Brain microvascular endothelial cell (primary cell): Measurements from ENCODE around the gene DES.

ENCODE experiments used
- DNase-seq: peaks from one replicate; pipeline ENCODE4 v3.0.0-alpha.2; 2020
- H3K27ac ChIP-seq: fragments of 250-450 bp; sonication (Bioruptor Pico); 2 replicates; pipeline ENCODE4 v1.5.1; 2020; ENCODE audit warnings: mild to moderate bottlenecking, moderate library complexity
- H3K27me3 ChIP-seq: fragments of 250-450 bp; sonication (Bioruptor Pico); replicated peaks from 2 replicates; pipeline ENCODE4 v1.5.1; 2020; ENCODE audit warnings: mild to moderate bottlenecking
- H3K36me3 ChIP-seq: fragments of 250-450 bp; sonication (Bioruptor Pico); replicated peaks from 2 replicates; pipeline ENCODE4 v1.5.1; 2020; ENCODE audit warnings: mild to moderate bottlenecking
- H3K4me3 ChIP-seq: 2 replicates; pipeline ENCODE4 v1.5.1; 2011; ENCODE audit warnings: low read depth, mild to moderate bottlenecking, control low read depth, low read length, moderate library complexity
- CTCF ChIP-seq: IDR thresholded peaks from 2 replicates; pipeline ENCODE4 v1.5.1; 2011; ENCODE audit warnings: low read depth, mild to moderate bottlenecking, moderate library complexity, low read length, control low read depth, inconsistent platforms; ENCODE audit errors: missing control alignments
- in situ Hi-C: cut with HindIII; loops from 2 replicates; pipeline ENCODE4 v1.10.0; 2017; ENCODE audit warnings: low sequenced_read_pairs, low pct_ligation_motif_present

The DES gene

GRCh38 chr2:219469186-219469724, 51.1 kb downstream of the DES start:
- Histone ChIP-seq H3K27me3 (no peaks in the 10 kb centered on the region), H3K27ac (no peak overlapping the region), H3K36me3 (no peaks in the 10 kb centered on the region), H3K4me3 (no peak overlapping the region)
- in situ Hi-C loops, result no loop called here
- TF ChIP-seq CTCF, result no peak
- DNase-seq, result peak; percentile 49

GRCh38 chr2:219470429-219470828, 52.3 kb downstream of the DES start:
- Histone ChIP-seq H3K36me3 (no peaks in the 10 kb centered on the region), H3K27me3 (no peaks in the 10 kb centered on the region), H3K4me3 (no peak overlapping the region), H3K27ac (no peak overlapping the region)
- no peak for DNase-seq
- TF ChIP-seq CTCF, result no peak
- in situ Hi-C loops, result no loop called here

- in situ Hi-C loops, result no loop called here
- Histone ChIP-seq H3K36me3 (no peaks in the 10 kb centered on the region), H3K27me3 (no peaks in the 10 kb centered on the region), H3K4me3 (no peak overlapping the region), H3K27ac (no peak overlapping the region)
- TF ChIP-seq CTCF, result no peak
- DNase-seq, result no peak
These were observed 53.5 kb downstream of the DES start for GRCh38 chr2:219471476-219472371.

GRCh38 chr2:219472629-219473187, 54.5 kb downstream of the DES start:
- H3K27ac ChIP-seq, result no peak overlapping the region
- in situ Hi-C loops, result no loop called here
- no peaks in the 10 kb centered on the region for H3K27me3 ChIP-seq
- no peak overlapping the region for H3K4me3 ChIP-seq
- no peak for DNase-seq
- TF ChIP-seq CTCF, result no peak
- no peaks in the 10 kb centered on the region for H3K36me3 ChIP-seq

- H3K27me3 ChIP-seq, result no peaks in the 10 kb centered on the region
- H3K27ac ChIP-seq, result no peak overlapping the region
- no peak for DNase-seq
- in situ Hi-C loops, result no loop called here
- H3K4me3 ChIP-seq, result no peak overlapping the region
- no peak for TF ChIP-seq CTCF
- no peaks in the 10 kb centered on the region for H3K36me3 ChIP-seq
These were observed 55.3 kb downstream of the DES start for GRCh38 chr2:219473511-219473910.
